Suppressor macrophage treated with lipopolysaccharide for 1 hour (primary cell): ENCODE measurements around the gene PAQR6.
"Not testable (repeated sequence)": the region's sequence is repeated elsewhere in the genome, so short reads cannot be mapped to it uniquely, and the experiment has no call there.

ENCODE experiments used
- DNase-seq, 3 donors: peaks; one replicate each; pipeline ENCODE4 v3.0.0-alpha.2; 2020 to 2022

The PAQR6 gene

GRCh38 chr1:156229809-156230472 is 17.9 kb downstream of the PAQR6 start:
- no peak for DNase-seq

DNA sequence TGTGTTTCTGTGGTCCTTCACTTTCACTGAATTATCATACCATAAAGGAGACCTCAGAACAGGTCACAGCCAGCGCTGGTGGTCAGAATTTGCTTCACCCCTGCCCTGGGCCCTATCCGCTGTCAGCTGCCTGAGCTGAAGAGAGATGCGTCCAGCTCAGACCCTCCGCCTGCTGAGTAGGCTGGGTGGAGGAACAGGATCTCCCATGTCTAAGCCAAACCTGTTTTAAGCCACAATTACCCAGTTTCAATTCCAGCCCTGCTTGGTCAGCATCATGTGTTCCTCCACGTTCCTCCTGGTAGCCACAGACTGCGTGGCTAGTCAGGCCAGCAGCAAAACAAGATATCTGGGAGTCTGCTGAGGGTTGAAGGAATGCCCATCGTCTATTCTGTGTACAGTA is 19.4 kb downstream of the PAQR6 start:
- DNase-seq: peak; percentile 32 to 47 (median 45)

DNA sequence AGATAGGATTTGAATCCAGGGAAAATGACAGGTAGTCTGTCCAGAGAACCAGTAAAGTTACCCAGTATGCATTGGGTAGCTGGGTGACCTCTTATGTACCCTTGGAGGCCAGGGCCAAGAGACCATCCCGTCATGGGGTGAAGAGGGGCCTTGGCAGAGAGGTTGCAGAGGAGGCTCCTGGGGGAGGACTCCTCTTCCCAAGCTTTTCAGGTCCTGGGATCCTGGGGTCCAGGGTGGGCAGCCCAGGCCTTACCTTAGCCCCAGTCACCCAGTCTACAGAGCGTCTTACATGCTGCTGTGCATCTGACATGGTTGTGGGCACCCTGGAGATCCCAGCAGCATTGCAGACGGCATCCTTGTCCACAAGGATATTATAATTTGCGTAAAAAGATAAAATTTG is 21.1 kb downstream of the PAQR6 start:
- no peak for DNase-seq

DNA sequence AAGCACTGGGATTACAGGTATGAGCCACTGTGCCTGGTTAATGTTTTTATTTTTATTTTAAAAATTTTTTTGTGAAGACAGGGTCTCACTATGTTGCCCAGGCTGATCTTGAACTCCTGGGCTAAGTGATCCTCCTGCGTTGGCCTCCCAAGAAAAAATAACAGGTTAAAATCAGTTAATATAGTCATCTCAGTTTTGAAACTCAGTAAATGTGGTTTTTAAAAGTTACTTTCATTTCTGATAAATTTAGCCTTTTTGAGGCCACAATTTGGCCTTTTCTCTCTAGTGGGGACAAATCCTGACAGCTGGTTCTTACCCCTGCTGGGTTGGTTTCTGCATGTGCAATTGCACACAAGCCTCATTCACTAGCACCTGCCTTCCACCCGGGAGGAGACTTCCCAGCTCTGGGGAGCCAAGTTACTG is 21.7 kb downstream of the PAQR6 start:
- DNase-seq: no peak

GRCh38 chr1:156225677-156226014 is 22.2 kb downstream of the PAQR6 start:
- no peak for DNase-seq

DNA sequence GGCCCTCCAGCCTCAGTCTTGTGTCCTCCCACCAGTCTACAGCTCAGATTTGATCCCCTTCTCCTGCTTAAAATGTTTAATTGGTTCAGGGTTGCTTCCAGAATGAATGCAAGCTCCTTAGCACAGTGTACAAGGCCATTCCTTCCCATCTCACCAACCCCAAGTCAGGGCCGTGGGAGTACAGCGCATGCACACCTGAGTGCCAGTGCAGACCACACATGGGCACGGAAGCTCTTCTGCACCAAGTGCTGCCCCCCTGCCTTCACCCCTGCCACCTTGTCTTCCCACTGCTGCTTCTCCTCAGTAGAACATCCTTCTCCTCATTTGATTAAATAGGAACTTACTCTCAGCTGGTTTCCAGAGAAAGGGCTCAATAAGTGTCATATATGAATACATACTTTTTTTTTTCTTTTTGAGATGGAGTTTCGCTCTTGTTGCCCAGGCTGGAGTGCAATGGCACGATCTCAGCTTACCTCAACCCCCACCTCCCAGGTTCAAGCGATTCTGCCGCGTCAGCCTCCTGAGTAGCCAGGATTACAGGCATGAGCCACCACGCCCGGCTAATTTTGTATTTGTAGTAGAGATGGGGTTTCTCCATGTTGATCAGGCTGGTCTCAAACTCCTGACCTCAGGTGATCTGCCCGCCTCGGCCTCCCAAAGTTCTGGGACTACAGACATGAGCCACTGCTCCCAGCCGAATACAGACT is 25.7 kb downstream of the PAQR6 start:
- DNase-seq: no peak

GRCh38 chr1:156220226-156220625 is 27.6 kb downstream of the PAQR6 start:
- DNase-seq: no peak

- DNase-seq: peak; percentile 43 to 78 (median 69)
These were observed 30.0 kb downstream of the PAQR6 start for GRCh38 chr1:156217871-156218270.

GRCh38 chr1:156216361-156217086 is 31.3 kb downstream of the PAQR6 start:
- DNase-seq: not testable (repeated sequence)

DNA sequence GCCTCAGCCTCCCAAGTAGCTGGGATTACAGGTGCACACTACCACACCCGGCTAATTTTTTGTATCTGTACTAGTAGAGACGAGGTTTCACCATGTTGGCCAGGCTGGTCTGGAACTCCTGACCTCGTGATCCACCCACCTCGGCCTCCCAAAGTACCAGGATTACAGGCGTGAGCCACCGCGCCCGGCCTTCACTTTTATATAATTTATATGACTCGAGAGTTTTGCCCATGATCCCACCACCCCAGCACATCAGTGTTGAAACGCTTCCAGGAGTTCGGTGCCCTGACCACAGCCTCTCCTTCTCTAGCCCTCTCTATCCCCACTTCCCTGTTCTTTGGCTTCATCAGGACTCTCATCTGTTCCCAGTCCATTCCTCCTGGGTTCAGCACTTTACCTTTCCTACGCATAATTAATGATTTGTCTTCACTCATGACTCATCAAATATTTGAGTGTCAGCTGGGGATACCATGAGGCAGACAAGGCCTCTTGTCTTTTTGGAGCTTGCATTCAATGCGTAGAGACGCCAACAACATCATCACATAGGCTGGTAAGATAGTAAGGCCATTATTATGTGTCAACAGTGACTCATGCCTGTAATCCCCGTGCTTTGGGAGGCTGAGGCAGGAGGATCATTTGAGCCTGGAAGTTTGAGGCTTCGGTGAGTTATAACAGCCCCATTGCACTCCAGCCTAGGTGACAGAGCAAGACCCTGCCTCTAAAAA is 33.7 kb downstream of the PAQR6 start:
- DNase-seq: peak; percentile 15 to 43 (median 31)

DNA sequence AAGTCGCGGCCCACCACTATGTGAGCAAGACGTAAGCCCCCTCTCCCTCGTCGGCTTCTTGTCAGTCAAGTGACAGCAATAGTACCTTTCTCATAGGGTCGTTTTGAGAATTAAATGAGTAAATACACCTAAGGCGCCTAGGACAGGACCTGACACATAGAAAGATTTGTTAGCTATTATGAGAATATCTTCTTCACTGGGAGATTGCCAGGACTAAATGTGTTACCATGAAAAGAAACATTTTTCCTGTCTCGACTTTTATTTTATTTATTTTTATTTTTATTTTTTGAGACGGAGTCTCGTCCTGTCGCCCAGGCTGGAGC is 34.3 kb downstream of the PAQR6 start:
- DNase-seq: no peak

GRCh38 chr1:156212833-156213643 is 34.8 kb downstream of the PAQR6 start, which contains the start of gene PMF1:
Gene PMF1, plus strand, starts transcription at chr1:156213007. Its CDS starts 9 bp downstream, at chr1:156213016.
- DNase-seq: peak; percentile 96 to 98 (median 98)

DNA sequence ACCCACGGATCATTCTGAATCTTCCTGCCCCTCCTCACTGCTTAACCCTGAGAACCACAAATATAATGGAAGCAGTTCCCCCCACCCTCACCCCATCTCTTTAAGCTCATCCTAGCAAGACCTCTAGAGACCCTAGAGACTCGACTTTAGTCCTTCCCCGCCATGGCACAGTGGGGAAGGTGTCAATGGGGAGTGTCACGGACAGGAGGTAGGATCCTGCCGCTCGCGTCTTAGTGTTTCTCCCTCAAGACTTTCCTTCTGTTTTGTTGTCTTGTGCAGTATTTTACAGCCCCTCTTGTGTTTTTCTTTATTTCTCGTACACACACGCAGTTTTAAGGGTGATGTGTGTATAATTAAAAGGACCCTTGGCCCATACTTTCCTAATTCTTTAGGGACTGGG is 35.7 kb downstream of the PAQR6 start:
- no peak for DNase-seq

DNA sequence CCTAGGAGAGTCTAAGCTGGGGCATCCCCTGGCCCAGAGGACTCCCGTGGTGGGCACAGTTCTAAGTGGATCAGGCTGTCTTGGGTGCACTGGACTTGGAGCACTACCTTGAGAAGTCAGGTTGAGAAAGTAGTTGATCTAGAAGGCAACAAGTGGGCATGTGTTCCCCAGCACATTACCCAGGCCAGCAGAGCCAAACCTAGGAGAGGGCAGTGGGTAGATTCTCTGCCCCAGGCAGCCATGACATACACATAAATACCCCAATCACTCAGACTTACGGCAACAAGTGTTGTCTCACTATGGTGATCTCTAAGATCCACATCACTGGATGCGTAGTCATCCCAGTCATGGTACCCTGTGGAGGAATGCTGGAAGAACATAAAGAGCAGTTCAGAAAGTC is 36.6 kb downstream of the PAQR6 start:
- DNase-seq: no peak

DNA sequence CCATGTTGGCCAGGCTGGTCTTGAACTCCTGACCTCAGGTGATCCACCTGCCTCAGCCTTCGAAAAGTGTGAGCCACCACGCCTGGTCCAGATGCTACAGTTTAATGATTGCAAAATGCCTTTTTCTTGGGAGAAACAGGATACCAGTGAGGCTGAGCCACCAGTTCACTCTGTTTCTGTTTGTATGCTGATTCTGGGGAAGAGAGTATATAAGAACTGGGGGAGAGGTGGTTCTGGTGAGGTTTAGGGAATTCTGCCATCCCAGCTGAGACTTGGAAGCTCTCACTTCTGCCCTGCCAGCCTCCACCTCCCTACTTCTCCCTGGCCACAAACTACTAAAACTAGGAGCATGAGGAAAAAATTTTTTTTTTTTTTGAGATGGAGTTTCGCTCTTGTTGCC is 43.2 kb downstream of the PAQR6 start:
- no peak for DNase-seq

GRCh38 chr1:156203331-156203730 is 44.5 kb downstream of the PAQR6 start:
- DNase-seq: no peak

GRCh38 chr1:156200044-156200443 is 47.8 kb downstream of the PAQR6 start:
- DNase-seq: no peak

DNA sequence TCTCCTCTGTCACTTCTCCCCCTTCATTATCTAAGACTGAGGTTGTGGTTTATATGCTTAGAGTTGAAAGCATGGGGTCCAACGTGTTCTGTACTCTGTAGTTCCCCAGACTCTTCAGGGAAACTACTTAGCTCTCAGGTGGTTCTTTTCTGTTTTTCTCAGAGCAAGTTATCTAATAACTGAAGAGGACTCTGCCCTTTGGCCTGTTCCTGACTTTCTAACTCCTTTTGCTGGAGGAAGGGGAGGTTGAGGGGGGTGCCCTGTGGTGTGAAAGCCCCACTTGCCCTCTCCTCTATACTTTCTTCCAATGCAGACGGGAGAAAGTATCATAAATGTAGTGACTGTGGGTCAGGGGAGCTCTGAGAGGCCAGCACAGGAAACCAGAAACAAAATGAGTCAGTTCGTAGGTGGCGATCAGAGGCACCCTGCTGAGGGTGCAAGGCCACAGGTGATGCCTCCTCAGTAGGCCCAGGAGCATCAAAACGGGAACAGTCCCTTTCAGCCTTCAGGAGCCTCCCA is 49.0 kb downstream of the PAQR6 start:
- DNase-seq: no peak

GRCh38 chr1:156196445-156196844 is 51.4 kb downstream of the PAQR6 start:
- no peak for DNase-seq

- no peak for DNase-seq
These were observed 52.0 kb downstream of the PAQR6 start for GRCh38 chr1:156195853-156196252.

GRCh38 chr1:156194300-156194652 is 53.6 kb downstream of the PAQR6 start:
- DNase-seq: peak in 1 of 3 donors; percentile 21
